CD14-positive monocyte (primary cell): ENCODE results near the gene HOXD10. TPM values are rescaled to one million over a fixed set of nuclear protein-coding genes. Genes with fewer than 3 reads are reported as not detected.

Experiments used
- DNase-seq, 3 donors: peaks; one replicate each; pipeline ENCODE4 v3.0.0-alpha.2; 2011 to 2022
- H2AFZ ChIP-seq: 2 replicates; pipeline ENCODE4 v1.6.0; 2012; ENCODE audit warnings: mild to moderate bottlenecking, low read depth, low read length, inconsistent platforms; ENCODE audit not compliant: insufficient read depth, poor library complexity, severe bottlenecking
- H3K27ac ChIP-seq, 2 donors: 1 replicate in 1 of 2; 2 replicates in 1 of 2; pipeline ENCODE4 v1.5.1; 2012 to 2013; ENCODE audit warnings: low read length in 2 of 2, control low read depth in 1 of 2, inconsistent platforms in 1 of 2, low read depth in 1 of 2, mild to moderate bottlenecking in 1 of 2
- H3K27me3 ChIP-seq, 2 donors: one replicate each; pipeline versions ENCODE4 v1.6.0 to v1.6.1; 2011 to 2013; ENCODE audit warnings: low read length in 2 of 2; ENCODE audit not compliant: control insufficient read depth in 2 of 2, insufficient read depth in 2 of 2
- H3K36me3 ChIP-seq, 2 donors: replicated peaks in 1 of 2; 1 replicate in 1 of 2; 2 replicates in 1 of 2; pipeline versions ENCODE4 v1.5.1 to v1.6.1; 2012 to 2013; ENCODE audit warnings: low read length in 2 of 2, control low read depth in 1 of 2, inconsistent platforms in 1 of 2, mild to moderate bottlenecking in 1 of 2; ENCODE audit not compliant: insufficient read depth in 2 of 2, control insufficient read depth in 1 of 2
- H3K4me1 ChIP-seq, 2 donors: 1 replicate in 1 of 2; 2 replicates in 1 of 2; pipeline versions ENCODE4 v1.5.1 to v1.6.1; 2012 to 2013; ENCODE audit warnings: low read length in 2 of 2, control low read depth in 1 of 2, inconsistent platforms in 1 of 2, mild to moderate bottlenecking in 1 of 2, moderate library complexity in 1 of 2; ENCODE audit not compliant: insufficient read depth in 2 of 2, control insufficient read depth in 1 of 2
- H3K4me2 ChIP-seq: replicated peaks from 2 replicates; pipeline ENCODE3; 2012; ENCODE audit warnings: low read length, moderate library complexity, mild to moderate bottlenecking; ENCODE audit not compliant: poor library complexity, severe bottlenecking; ENCODE audit errors: extremely low read depth
- H3K4me3 ChIP-seq, 3 experiments: fragments of 200-600 bp in 1 of 3; sonication (generic) in 1 of 3; replicated peaks in 1 of 3; 1 replicate in 2 of 3; 2 replicates in 1 of 3; pipeline ENCODE4 v1.5.1; 2011 to 2013; ENCODE audit warnings: low read length in 3 of 3, mild to moderate bottlenecking in 3 of 3, control low read depth in 2 of 3, low read depth in 2 of 3, inconsistent platforms in 1 of 3, moderate library complexity in 1 of 3
- H3K79me2 ChIP-seq: 2 replicates; pipeline ENCODE4 v1.6.0; 2012; ENCODE audit warnings: mild to moderate bottlenecking, control low read depth, inconsistent platforms, low read length, moderate library complexity; ENCODE audit not compliant: insufficient read depth
- H3K9ac ChIP-seq: 2 replicates; pipeline ENCODE4 v1.6.0; 2017; ENCODE audit warnings: low read length, mild to moderate bottlenecking; ENCODE audit not compliant: insufficient read depth, poor library complexity, severe bottlenecking
- H3K9me3 ChIP-seq, 2 donors: replicated peaks in 1 of 2; 1 replicate in 1 of 2; 2 replicates in 1 of 2; pipeline versions ENCODE4 v1.5.1 to v1.6.1; 2012 to 2013; ENCODE audit warnings: low read length in 2 of 2, control low read depth in 1 of 2; ENCODE audit not compliant: control insufficient read depth in 1 of 2, insufficient read depth in 1 of 2
- H4K20me1 ChIP-seq: 2 replicates; pipeline ENCODE4 v1.6.0; 2012; ENCODE audit warnings: mild to moderate bottlenecking, low read length, control low read depth, moderate library complexity; ENCODE audit not compliant: insufficient read depth
- H3K27ac Mint-ChIP-seq, 7 donors: one replicate each; pipeline ENCODE4 v1.8.0; 2020; ENCODE audit warnings: mild to moderate bottlenecking in 7 of 7, mixed read lengths in 7 of 7, moderate library complexity in 6 of 7, inconsistent platforms in 2 of 7
- H3K27me3 Mint-ChIP-seq, 3 donors: one replicate each; pipeline ENCODE4 v1.8.0; 2021 to 2022; ENCODE audit warnings: low read depth in 3 of 3, mild to moderate bottlenecking in 3 of 3, mixed read lengths in 3 of 3, moderate library complexity in 3 of 3, inconsistent platforms in 1 of 3
- H3K36me3 Mint-ChIP-seq, 2 donors: one replicate each; pipeline ENCODE4 v1.8.0; 2020; ENCODE audit warnings: mixed read lengths in 2 of 2, inconsistent platforms in 1 of 2, mild to moderate bottlenecking in 1 of 2
- H3K4me1 Mint-ChIP-seq: one replicate; pipeline ENCODE4 v1.8.0; 2020; ENCODE audit warnings: mild to moderate bottlenecking, mixed read lengths
- H3K4me3 Mint-ChIP-seq, 2 donors: one replicate each; pipeline ENCODE4 v1.8.0; 2020; ENCODE audit warnings: mild to moderate bottlenecking in 2 of 2, mixed read lengths in 2 of 2, moderate library complexity in 1 of 2
- H3K9me3 Mint-ChIP-seq, 7 donors: one replicate each; pipeline ENCODE4 v1.8.0; 2020 to 2022; ENCODE audit warnings: mixed read lengths in 7 of 7, mild to moderate bottlenecking in 6 of 7, moderate library complexity in 6 of 7, inconsistent platforms in 2 of 7
- CTCF ChIP-seq: fragments of 200-600 bp; IDR thresholded peaks from one replicate; pipeline ENCODE4 v1.8.0; 2022; ENCODE audit warnings: antibody characterized with exemption, mild to moderate bottlenecking
- WGBS: methylation state at CpG from one replicate; pipeline ENCODE4 v1.1.5; 2013; ENCODE audit warnings: missing lambda C conversion rate; ENCODE audit not compliant: insufficient coverage; 5-methylcytosine and 5-hydroxymethylcytosine counted together
- intact Hi-C, 2 donors: fragments of 100-400 bp; cut with micrococcal nuclease; formaldehyde crosslinking; loops; one replicate each; pipeline versions ENCODE4 v1.15.0 to v1.15.1; 2023
- polyA plus RNA-seq, 3 donors: library from polyadenylated mRNA; depleted of rRNA in 1 of 3; unstranded in 2 of 3; stranded (reverse) in 1 of 3; fragments of 300-500 nt in 2 of 3; fragments of >200 nt in 1 of 3; fragmentation: Illumina TruSeq in 2 of 3; gene quantifications; 1 replicate in 2 of 3; 2 replicates in 1 of 3; pipeline ENCODE4 v1.2.3, GENCODE V29; 2012 to 2021

The HOXD10 gene
- polyA plus RNA-seq, 3 donors: not detected

- no peak overlapping the region for H3K4me3 ChIP-seq
- intact Hi-C loops: loop anchor here in 1 of 2 donors (5.0 kb wide), 1 partner anchor 1796 kb away; no protein-coding TSS in a partner anchor
- peaks cover 3 to 66% of the 10 kb centered on the region in 2 donors for H3K9me3 ChIP-seq
- no peaks in the 10 kb centered on the region for H3K79me2 ChIP-seq
- Mint-ChIP-seq H3K9me3 (peaks cover 0 to 41% (median 28%) of the 10 kb centered on the region in 7 donors), H3K36me3 (peaks cover 0 to 20% of the 10 kb centered on the region in 2 donors), H3K27me3 (peaks cover 90 to 98% (median 91%) of the 10 kb centered on the region in 3 donors), H3K27ac (peak overlapping the region in 1 of 7 donors; percentile 33), H3K4me3 (peak overlapping the region in 1 of 2 donors; percentile 78), H3K4me1 (peaks cover 34% of the 10 kb centered on the region)
- no peaks in the 10 kb centered on the region for H3K36me3 ChIP-seq
- TF ChIP-seq CTCF: no peak
- no peak for DNase-seq
- H3K4me1 ChIP-seq: peaks cover 19 to 40% of the 10 kb centered on the region in 2 donors
- no peak overlapping the region for H3K4me2 ChIP-seq
- peaks cover 92% of the 10 kb centered on the region in 2 donors for H3K27me3 ChIP-seq
- H2AFZ ChIP-seq: no peak overlapping the region
- H3K9ac ChIP-seq: no peak overlapping the region
- H3K27ac ChIP-seq: no peak overlapping the region
- H4K20me1 ChIP-seq: no peaks in the 10 kb centered on the region
These were observed 16.8 kb downstream of the HOXD10 start for GRCh38 chr2:176133389-176133788.

GRCh38 chr2:176134035-176134434, 17.5 kb downstream of the HOXD10 start:
- peaks cover 0 to 18% of the 10 kb centered on the region in 2 donors for H3K36me3 Mint-ChIP-seq
- Histone ChIP-seq H3K4me3 (no peak overlapping the region), H3K27me3 (peaks cover 92% of the 10 kb centered on the region in 2 donors), H3K4me1 (peaks cover 16 to 36% of the 10 kb centered on the region in 2 donors), H3K9me3 (peaks cover 3 to 66% of the 10 kb centered on the region in 2 donors), H3K27ac (no peak overlapping the region), H4K20me1 (no peaks in the 10 kb centered on the region), H3K36me3 (no peaks in the 10 kb centered on the region), H3K4me2 (no peak overlapping the region), H3K9ac (no peak overlapping the region), H3K79me2 (no peaks in the 10 kb centered on the region), H2AFZ (no peak overlapping the region)
- peak overlapping the region in 1 of 2 donors; percentile 78 for H3K4me3 Mint-ChIP-seq
- TF ChIP-seq CTCF: no peak
- 47% methylated on average over 3 of the region's 4 CpGs for WGBS
- H3K27ac Mint-ChIP-seq: peak overlapping the region in 1 of 7 donors; percentile 1
- intact Hi-C loops: loop anchor here in 1 of 2 donors (5.0 kb wide), 1 partner anchor 1797 kb away; no protein-coding TSS in a partner anchor
- H3K9me3 Mint-ChIP-seq: peaks cover 0 to 41% (median 32%) of the 10 kb centered on the region in 7 donors
- no peak for DNase-seq
- peaks cover 90 to 98% (median 91%) of the 10 kb centered on the region in 3 donors for H3K27me3 Mint-ChIP-seq
- peaks cover 34% of the 10 kb centered on the region for H3K4me1 Mint-ChIP-seq
